Activated CD4-positive, alpha-beta T cell treated with anti-CD3 and anti-CD28 coated beads, Interleukin-2, amount 10 ng/mL, durations not matched to agents 7 days and 5 days (primary cell): ENCODE data around the gene SGK1. TPM values are rescaled to one million over a fixed set of nuclear protein-coding genes. Genes with fewer than 3 reads are reported as not detected.
"Not testable (repeated sequence)": the region's sequence is repeated elsewhere in the genome, so short reads cannot be mapped to it uniquely, and the experiment has no call there.

Source experiments
- CTCF ChIA-PET: fragments of 350-600 bp; sonication (Branson Sonifier 250); formaldehyde crosslinking; loops from one replicate; lab custom pipeline; 2021; ENCODE audit warnings: antibody characterized with exemption; lab: Charles Lee
- POLR2A ChIA-PET: fragments of 350-600 bp; sonication (Branson Sonifier 250); formaldehyde crosslinking; loops from one replicate; lab custom pipeline; 2021; ENCODE audit warnings: antibody characterized with exemption; lab: Charles Lee
- DNase-seq: peaks from one replicate; pipeline ENCODE4 v3.0.0-alpha.2; 2020
- H3K27ac Mint-ChIP-seq: one replicate; pipeline ENCODE4 v1.8.0; 2021; ENCODE audit warnings: mild to moderate bottlenecking, moderate library complexity, mixed read lengths
- H3K27me3 Mint-ChIP-seq: one replicate; pipeline ENCODE4 v1.8.0; 2021; ENCODE audit warnings: mixed read lengths
- H3K36me3 Mint-ChIP-seq: one replicate; pipeline ENCODE4 v1.8.0; 2021; ENCODE audit warnings: low read depth, mixed read lengths
- H3K4me1 Mint-ChIP-seq: one replicate; pipeline ENCODE4 v1.8.0; 2021; ENCODE audit warnings: mixed read lengths
- H3K4me3 Mint-ChIP-seq: one replicate; pipeline ENCODE4 v1.8.0; 2021; ENCODE audit warnings: mild to moderate bottlenecking, moderate library complexity, mixed read lengths
- H3K9me3 Mint-ChIP-seq: one replicate; pipeline ENCODE4 v1.8.0; 2021; ENCODE audit warnings: mixed read lengths
- total RNA-seq, 2 experiments: library from RNA; stranded (reverse); gene quantifications; one replicate each; pipeline ENCODE4 v1.2.3, GENCODE V29; 2021

The SGK1 gene
- total RNA-seq, 2 experiments from 2014 or later, result 12.1 to 12.8 TPM

- H3K27ac Mint-ChIP-seq, result no peak overlapping the region
- H3K9me3 Mint-ChIP-seq, result no peaks in the 10 kb centered on the region
- no peak for DNase-seq
- CTCF ChIA-PET, result interaction anchor here (1.0 kb wide), 1 partner anchor 9 kb away, joined by 4 read pairs; no protein-coding TSS in a partner anchor
- no peak overlapping the region for H3K4me3 Mint-ChIP-seq
- POLR2A ChIA-PET, result no interaction called here
- peaks cover 2% of the 10 kb centered on the region for H3K36me3 Mint-ChIP-seq
- H3K27me3 Mint-ChIP-seq, result no peaks in the 10 kb centered on the region
- H3K4me1 Mint-ChIP-seq, result no peaks in the 10 kb centered on the region
These were observed 56.1 kb downstream of the SGK1 start for GRCh38 chr6:134261766-134262165.

- ChIA-PET POLR2A (no interaction called here), CTCF (interaction anchor here (1.1 to 1.9 kb wide), 3 partner anchors 10 to 103 kb away, joined by 3 to 6 read pairs (median 6); no protein-coding TSS in a partner anchor)
- DNase-seq, result no peak
- H3K4me1 Mint-ChIP-seq, result no peaks in the 10 kb centered on the region
- peaks cover 2% of the 10 kb centered on the region for H3K36me3 Mint-ChIP-seq
- H3K4me3 Mint-ChIP-seq, result no peak overlapping the region
- peaks cover 5% of the 10 kb centered on the region for H3K9me3 Mint-ChIP-seq
- no peak overlapping the region for H3K27ac Mint-ChIP-seq
- no peaks in the 10 kb centered on the region for H3K27me3 Mint-ChIP-seq
These were observed 59.0 kb downstream of the SGK1 start for GRCh38 chr6:134258849-134259306.

- peaks cover 2% of the 10 kb centered on the region for H3K36me3 Mint-ChIP-seq
- no peak overlapping the region for H3K27ac Mint-ChIP-seq
- CTCF ChIA-PET, result interaction anchor here (0.7 to 0.9 kb wide), 3 partner anchors 11 to 383 kb away, joined by 3 to 4 read pairs (median 3); no protein-coding TSS in a partner anchor
- H3K27me3 Mint-ChIP-seq, result no peaks in the 10 kb centered on the region
- H3K4me3 Mint-ChIP-seq, result no peak overlapping the region
- POLR2A ChIA-PET, result no interaction called here
- H3K4me1 Mint-ChIP-seq, result no peaks in the 10 kb centered on the region
- peaks cover 5% of the 10 kb centered on the region for H3K9me3 Mint-ChIP-seq
- no peak for DNase-seq
These were observed 60.4 kb downstream of the SGK1 start for GRCh38 chr6:134257516-134257915.

- ChIA-PET CTCF (interaction anchor here (0.7 to 0.9 kb wide), 3 partner anchors 12 to 384 kb away, joined by 3 to 4 read pairs (median 3); no protein-coding TSS in a partner anchor), POLR2A (no interaction called here)
- Mint-ChIP-seq H3K4me1 (no peaks in the 10 kb centered on the region), H3K27ac (no peak overlapping the region), H3K9me3 (peaks cover 5% of the 10 kb centered on the region), H3K4me3 (no peak overlapping the region), H3K36me3 (peaks cover 2% of the 10 kb centered on the region), H3K27me3 (no peaks in the 10 kb centered on the region)
- no peak for DNase-seq
These were observed 61.0 kb downstream of the SGK1 start for GRCh38 chr6:134256862-134257261.

GRCh38 chr6:134255280-134255679 lies 62.6 kb downstream of the SGK1 start:
- H3K4me3 Mint-ChIP-seq, H3K9me3 Mint-ChIP-seq, CTCF ChIA-PET, H3K36me3 Mint-ChIP-seq, H3K27me3 Mint-ChIP-seq, H3K4me1 Mint-ChIP-seq, H3K27ac Mint-ChIP-seq, POLR2A ChIA-PET, DNase-seq: not testable (repeated sequence)

GRCh38 chr6:134254118-134254517 lies 63.8 kb downstream of the SGK1 start:
- Mint-ChIP-seq H3K9me3 (peaks cover 5% of the 10 kb centered on the region), H3K36me3 (peaks cover 8% of the 10 kb centered on the region), H3K27me3 (no peaks in the 10 kb centered on the region), H3K4me3 (no peak overlapping the region), H3K27ac (no peak overlapping the region), H3K4me1 (peaks cover 17% of the 10 kb centered on the region)
- CTCF ChIA-PET, result no interaction called here
- POLR2A ChIA-PET, result no interaction called here
- DNase-seq, result no peak

GRCh38 chr6:134253681-134254080 lies 64.2 kb downstream of the SGK1 start:
- Mint-ChIP-seq H3K4me3 (no peak overlapping the region), H3K27me3 (no peaks in the 10 kb centered on the region), H3K9me3 (peaks cover 6% of the 10 kb centered on the region), H3K27ac (no peak overlapping the region), H3K4me1 (peaks cover 21% of the 10 kb centered on the region), H3K36me3 (peaks cover 12% of the 10 kb centered on the region)
- ChIA-PET CTCF (interaction anchor here (1.0 to 1.8 kb wide), 4 partner anchors 8 to 44 kb away, joined by 3 to 4 read pairs (median 3); no protein-coding TSS in a partner anchor), POLR2A (no interaction called here)
- no peak for DNase-seq

- H3K36me3 Mint-ChIP-seq, result peaks cover 13% of the 10 kb centered on the region
- H3K9me3 Mint-ChIP-seq, result peaks cover 11% of the 10 kb centered on the region
- ChIA-PET POLR2A (no interaction called here), CTCF (interaction anchor here (1.1 kb wide), 1 partner anchor 16 kb away, joined by 3 read pairs; no protein-coding TSS in a partner anchor)
- H3K4me3 Mint-ChIP-seq, result no peak overlapping the region
- peaks cover 43% of the 10 kb centered on the region for H3K4me1 Mint-ChIP-seq
- no peaks in the 10 kb centered on the region for H3K27me3 Mint-ChIP-seq
- DNase-seq, result no peak
- no peak overlapping the region for H3K27ac Mint-ChIP-seq
These were observed 66.6 kb downstream of the SGK1 start for GRCh38 chr6:134251320-134251719.

GRCh38 chr6:134250776-134251175 lies 67.1 kb downstream of the SGK1 start:
- no peak for DNase-seq
- CTCF ChIA-PET, result interaction anchor here (1.1 kb wide), 1 partner anchor 16 kb away, joined by 3 read pairs; no protein-coding TSS in a partner anchor
- Mint-ChIP-seq H3K4me1 (peaks cover 47% of the 10 kb centered on the region), H3K27me3 (no peaks in the 10 kb centered on the region), H3K27ac (no peak overlapping the region), H3K9me3 (peaks cover 6% of the 10 kb centered on the region), H3K4me3 (no peak overlapping the region), H3K36me3 (peaks cover 13% of the 10 kb centered on the region)
- POLR2A ChIA-PET, result no interaction called here

GRCh38 chr6:134249759-134250602 lies 67.9 kb downstream of the SGK1 start:
- Mint-ChIP-seq H3K27me3 (no peaks in the 10 kb centered on the region), H3K27ac (peak overlapping the region; percentile 26), H3K9me3 (peaks cover 6% of the 10 kb centered on the region), H3K4me3 (no peak overlapping the region), H3K36me3 (peaks cover 13% of the 10 kb centered on the region), H3K4me1 (peaks cover 55% of the 10 kb centered on the region)
- ChIA-PET POLR2A (no interaction called here), CTCF (interaction anchor here (1.1 to 1.5 kb wide), 6 partner anchors 10 to 136 kb away, joined by 3 read pairs; no protein-coding TSS in a partner anchor)
- no peak for DNase-seq

GRCh38 chr6:134249239-134249758 lies 68.6 kb downstream of the SGK1 start:
- POLR2A ChIA-PET, result no interaction called here
- peaks cover 13% of the 10 kb centered on the region for H3K36me3 Mint-ChIP-seq
- no peak for DNase-seq
- H3K9me3 Mint-ChIP-seq, result peaks cover 9% of the 10 kb centered on the region
- H3K27ac Mint-ChIP-seq, result peak overlapping the region; percentile 69
- CTCF ChIA-PET, result interaction anchor here (1.1 to 1.6 kb wide), 6 partner anchors 9 to 136 kb away, joined by 3 to 4 read pairs (median 3); no protein-coding TSS in a partner anchor
- no peak overlapping the region for H3K4me3 Mint-ChIP-seq
- peaks cover 59% of the 10 kb centered on the region for H3K4me1 Mint-ChIP-seq
- H3K27me3 Mint-ChIP-seq, result no peaks in the 10 kb centered on the region

GRCh38 chr6:134247844-134248580 lies 69.9 kb downstream of the SGK1 start:
- H3K4me3 Mint-ChIP-seq, result peak overlapping the region; percentile 42
- ChIA-PET CTCF (interaction anchor here (0.6 to 1.6 kb wide), 5 partner anchors 11 to 912 kb away, joined by 3 to 6 read pairs (median 4); no protein-coding TSS in a partner anchor), POLR2A (no interaction called here)
- H3K27me3 Mint-ChIP-seq, result no peaks in the 10 kb centered on the region
- H3K36me3 Mint-ChIP-seq, result peaks cover 13% of the 10 kb centered on the region
- no peak for DNase-seq
- peak overlapping the region; percentile 89 for H3K27ac Mint-ChIP-seq
- H3K4me1 Mint-ChIP-seq, result peaks cover 62% of the 10 kb centered on the region
- H3K9me3 Mint-ChIP-seq, result peaks cover 13% of the 10 kb centered on the region
